Measurements from ENCODE around the gene NUP43.

Gene NUP43

GRCh38 chr6:149733089-149733720, 13.1 kb downstream of the NUP43 start:
- DNase-seq (ENCODE audit: low spot score) = no peak
- no peaks in the 10 kb centered on the region for H3K4me1 ChIP-seq (ENCODE audit: insufficient read depth, poor library complexity, severe bottlenecking)
- TF ChIP-seq CTCF (IDR thresholded peaks at IDR 0.05; ENCODE audit: poor library complexity, severe bottlenecking) = no peak
- H3K9me3 ChIP-seq (ENCODE audit: severe bottlenecking) = no peaks in the 10 kb centered on the region
- no peak overlapping the region for H3K27ac ChIP-seq (ENCODE audit: poor library complexity, severe bottlenecking)
- no peaks in the 10 kb centered on the region for H3K27me3 ChIP-seq (ENCODE audit: insufficient read depth, poor library complexity, severe bottlenecking)
- no peak for ATAC-seq (ENCODE audit: low read depth)
- peaks cover 80% of the 10 kb centered on the region for H3K36me3 ChIP-seq (ENCODE audit: low read depth)
- H3K4me3 ChIP-seq (ENCODE audit: severe bottlenecking) = no peak overlapping the region

GRCh38 chr6:149729824-149730223, 16.5 kb downstream of the NUP43 start:
- Histone ChIP-seq H3K27ac (ENCODE audit: poor library complexity, severe bottlenecking) (no peak overlapping the region), H3K27me3 (ENCODE audit: insufficient read depth, poor library complexity, severe bottlenecking) (no peaks in the 10 kb centered on the region), H3K4me1 (ENCODE audit: insufficient read depth, poor library complexity, severe bottlenecking) (no peaks in the 10 kb centered on the region), H3K36me3 (ENCODE audit: low read depth) (peaks cover 83% of the 10 kb centered on the region), H3K9me3 (ENCODE audit: severe bottlenecking) (no peaks in the 10 kb centered on the region), H3K4me3 (ENCODE audit: severe bottlenecking) (no peak overlapping the region)
- DNase-seq (ENCODE audit: low spot score) (no peak), ATAC-seq (ENCODE audit: low read depth) (no peak)
- no peak for TF ChIP-seq CTCF (IDR thresholded peaks at IDR 0.05; ENCODE audit: poor library complexity, severe bottlenecking)

GRCh38 chr6:149728499-149729234, 17.7 kb downstream of the NUP43 start:
- H3K27me3 ChIP-seq (ENCODE audit: insufficient read depth, poor library complexity, severe bottlenecking) = no peaks in the 10 kb centered on the region
- H3K36me3 ChIP-seq (ENCODE audit: low read depth) = peaks cover 80% of the 10 kb centered on the region
- no peak overlapping the region for H3K27ac ChIP-seq (ENCODE audit: poor library complexity, severe bottlenecking)
- ATAC-seq (ENCODE audit: low read depth) (no peak), DNase-seq (ENCODE audit: low spot score) (no peak)
- no peaks in the 10 kb centered on the region for H3K4me1 ChIP-seq (ENCODE audit: insufficient read depth, poor library complexity, severe bottlenecking)
- no peak for TF ChIP-seq CTCF (IDR thresholded peaks at IDR 0.05; ENCODE audit: poor library complexity, severe bottlenecking)
- no peaks in the 10 kb centered on the region for H3K9me3 ChIP-seq (ENCODE audit: severe bottlenecking)
- no peak overlapping the region for H3K4me3 ChIP-seq (ENCODE audit: severe bottlenecking)

DNA sequence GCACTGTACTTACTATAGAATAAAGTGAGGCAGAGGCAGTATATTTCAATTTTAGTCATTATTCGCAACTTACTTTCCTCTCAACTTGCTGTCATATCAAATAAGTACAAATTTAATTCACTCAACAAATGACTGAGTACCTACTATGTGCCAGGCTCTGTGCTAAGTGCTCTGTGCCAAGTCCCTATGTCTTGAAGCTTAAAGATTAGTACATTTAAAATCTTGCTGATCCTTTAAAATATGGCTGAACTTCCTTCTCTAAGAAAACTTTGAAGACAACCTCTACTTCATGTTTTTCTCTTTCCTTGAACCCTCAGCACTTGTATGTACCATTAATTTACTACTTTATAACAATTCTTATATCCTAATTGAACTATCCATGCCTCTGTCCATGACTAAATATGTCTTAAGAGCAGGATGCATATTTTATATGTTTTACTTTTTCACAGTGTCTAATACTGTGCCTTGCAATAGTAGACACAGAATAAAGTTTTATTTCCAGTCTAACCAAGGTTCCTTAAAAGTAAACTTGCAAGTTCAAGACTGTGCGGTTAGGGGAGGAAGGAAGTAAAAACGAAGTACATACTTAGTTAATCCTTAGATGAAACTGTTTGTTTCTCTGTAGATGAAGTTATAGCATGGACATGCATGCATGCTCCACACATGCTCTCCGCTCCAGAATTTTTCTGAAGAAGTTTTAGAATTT, 18.4 kb downstream of the NUP43 start:
- H3K4me3 ChIP-seq (ENCODE audit: severe bottlenecking) = no peak overlapping the region
- DNase-seq (ENCODE audit: low spot score) (no peak), ATAC-seq (ENCODE audit: low read depth) (no peak)
- H3K36me3 ChIP-seq (ENCODE audit: low read depth) = peaks cover 75% of the 10 kb centered on the region
- H3K4me1 ChIP-seq (ENCODE audit: insufficient read depth, poor library complexity, severe bottlenecking) = no peaks in the 10 kb centered on the region
- no peaks in the 10 kb centered on the region for H3K9me3 ChIP-seq (ENCODE audit: severe bottlenecking)
- no peak for TF ChIP-seq CTCF (IDR thresholded peaks at IDR 0.05; ENCODE audit: poor library complexity, severe bottlenecking)
- H3K27ac ChIP-seq (ENCODE audit: poor library complexity, severe bottlenecking) = no peak overlapping the region
- H3K27me3 ChIP-seq (ENCODE audit: insufficient read depth, poor library complexity, severe bottlenecking) = no peaks in the 10 kb centered on the region

Measured in RWPE2 (cell line).